Erythroblast (primary cell): ENCODE results near the gene WNT5A.

Experiments used
- GATA1 ChIP-seq: IDR thresholded peaks from 2 replicates; pipeline ENCODE4 v1.6.1; 2011; ENCODE audit warnings: low read depth, mild to moderate bottlenecking, control low read depth, low read length, moderate library complexity
- POLR2A ChIP-seq: IDR thresholded peaks from 2 replicates; pipeline ENCODE4 v1.6.1; 2011; ENCODE audit warnings: mild to moderate bottlenecking, low read length

DNA sequence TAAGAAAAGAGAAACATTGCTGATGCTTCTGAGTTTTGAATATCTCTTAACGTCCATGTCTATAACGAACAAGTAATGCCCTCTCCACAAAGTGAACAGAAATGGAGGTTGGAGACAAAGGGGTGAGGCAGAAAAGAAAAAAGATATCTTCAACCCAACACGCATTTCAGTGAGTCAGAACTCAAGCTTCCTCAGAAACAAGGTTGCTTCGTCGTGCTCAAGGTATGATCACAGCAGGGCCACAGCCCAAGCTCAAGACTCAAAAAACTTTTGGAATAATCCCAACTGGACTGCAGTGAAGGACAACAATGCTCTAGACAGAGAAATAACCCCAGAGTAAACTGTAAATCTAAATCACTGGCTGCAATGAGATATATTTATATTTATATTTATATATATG, 18.9 kb downstream of the WNT5A start:
- TF ChIP-seq POLR2A (no peak), GATA1 (no peak)
